Heart right ventricle (tissue), 16 donors: Measurements from ENCODE around the gene CSNK1G2. TPM values are rescaled to one million over a fixed set of nuclear protein-coding genes. Genes with fewer than 3 reads are reported as not detected.

Experiments used
- ATAC-seq, 8 donors: fragments of 200-7000 bp; cut with Tn5 transposase; one replicate each; pipeline ENCODE4 v1.9.1; 2020; ENCODE audit warnings: mild to moderate bottlenecking in 8 of 8, moderate library complexity in 8 of 8, moderate number of reproducible peaks in 1 of 8
- DNase-seq, 2 donors: peaks; one replicate each; pipeline ENCODE4 v3.0.0-alpha.2; 2020
- H3K27ac ChIP-seq, 10 donors: fragments of 200-600 bp; sonication (generic) in 2 of 10; one replicate each; pipeline versions ENCODE4 v1.5.0 to v1.8.0; 2020 to 2022; ENCODE audit warnings: mild to moderate bottlenecking in 3 of 10
- H3K27me3 ChIP-seq, 7 donors: fragments of 200-600 bp; one replicate each; pipeline ENCODE4 v1.8.0; 2021 to 2022; ENCODE audit warnings: mild to moderate bottlenecking in 2 of 7
- H3K36me3 ChIP-seq, 9 donors: fragments of 200-600 bp; sonication (generic) in 1 of 9; one replicate each; pipeline versions ENCODE4 v1.5.0 to v1.8.0; 2020 to 2022; ENCODE audit warnings: mild to moderate bottlenecking in 2 of 9
- H3K4me1 ChIP-seq, 9 donors: fragments of 200-600 bp; sonication (generic) in 1 of 9; one replicate each; pipeline versions ENCODE4 v1.5.0 to v1.8.0; 2020 to 2022; ENCODE audit warnings: mild to moderate bottlenecking in 4 of 9
- H3K4me3 ChIP-seq, 10 donors: fragments of 200-600 bp; sonication (generic) in 2 of 10; one replicate each; pipeline versions ENCODE4 v1.5.0 to v1.8.0; 2020 to 2022; ENCODE audit warnings: mild to moderate bottlenecking in 7 of 10, moderate library complexity in 2 of 10
- H3K9me3 ChIP-seq, 11 donors: fragments of 200-600 bp in 10 of 11; sonication (generic) in 2 of 11; one replicate each; pipeline versions ENCODE4 v1.5.0 to v1.8.0; 2013 to 2022; ENCODE audit warnings: mild to moderate bottlenecking in 2 of 11, control low read depth in 1 of 11, moderate library complexity in 1 of 11
- WGBS, 2 donors: extraction: QIAGEN DNeasy Blood & Tissue Kit; methylation state at CpG; one replicate each; pipeline ENCODE4 v1.1.7; 2013; ENCODE audit warnings: inconsistent platforms in 1 of 2; 5-methylcytosine and 5-hydroxymethylcytosine counted together
- intact Hi-C, 10 donors: fragments of 100-400 bp; cut with DNase I; formaldehyde crosslinking; loops; one replicate each; pipeline versions ENCODE4 v1.11.1 to v1.14.2; 2022
- polyA plus RNA-seq, 2 donors: library from polyadenylated mRNA; stranded (reverse); fragments of 200-250 nt; gene quantifications; one replicate each; pipeline ENCODE4 v1.2.3, GENCODE V29; 2013
- total RNA-seq, 10 donors: library from RNA; stranded (reverse); fragmentation: NEBNext Ultra II Directional in 3 of 10; extraction: Animal tissue kit (Norgen Biotek cat#: 25700) in 3 of 10; gene quantifications; one replicate each; pipeline versions ENCODE4 v1.2.1 to v1.2.4, GENCODE V29; 2021 to 2023
- TF ChIP-seq, protein P1 (sequence below), 9 donors: fragments of 200-600 bp; sonication (generic) in 2 of 9; IDR thresholded peaks; one replicate each; pipeline versions ENCODE4 v1.5.0 to v1.8.0; 2021 to 2022; ENCODE audit warnings: antibody characterized with exemption in 9 of 9, mild to moderate bottlenecking in 5 of 9, moderate library complexity in 1 of 9
- donor health status: Arrhythmogenic right ventricular cardiomyopathy.
- donor health status: ischemic (EF 13 %, LVEDD 7.1; RV severe dilation, severe dysfunction).
- donor health status: healthy with polysubstance abuse.
- donor health status: DM: no; HTN: yes; CAD: no.
- donor health status: DM: no; HTN: no; CAD: no.
- donor health status: ischemic (EF 25% LVEDD 6.9; RV normal size, moderate dysfunction).
- donor health status: ischemic (EF 25% LVEDD 5.7; RV mildly dilated, moderate dysfunction).
- donor health status: healthy.
- donor health status: DM: yes; HTN: yes; CAD: no.
- donor health status: Ischemic cardiomyopathy.
- donor health status: ischemic (EF 35%, LVEDD 5.7; RV mildly dilated, moderate dysfunction).
- donor health status: nonischemic (EF 11% LVEDD 7.7; RV severe dilation, severe dysfunction).
- donor health status: DM: yes; HTN: yes; CAD: no.
- donor health status: PGD.
- donor health status: ischemic (EF 29% LVEDD 5.4; RV normal size, mild dysfunction).
- donor health status: nonischemic (EF 23%, LVEDD 6.1; RV moderate dilation, normal function).

Gene CSNK1G2
- total and polyA plus RNA-seq, 12 donors: 17.7 to 35.2 (median 23.9) TPM

- H3K27me3 ChIP-seq: no peaks in the 10 kb centered on the region
- peaks cover 6 to 38% (median 28%) of the 10 kb centered on the region in 9 donors for H3K4me1 ChIP-seq
- 82 to 84% methylated on average over 7 of the region's 7 CpGs for WGBS, 2 donors
- DNase-seq (no peak), ATAC-seq (no peak)
- H3K36me3 ChIP-seq: no peaks in the 10 kb centered on the region
- peaks cover 0 to 9% (median 0%) of the 10 kb centered on the region in 11 donors for H3K9me3 ChIP-seq
- no peak overlapping the region for H3K27ac ChIP-seq
- intact Hi-C loops: loop anchor here in 3 of 10 donors (5.0 to 10.0 kb wide), 3 partner anchors 71 to 1567 kb away; partner anchors contain the start of genes BTBD2 (in 1 of the 3), DOHH (in 1 of the 3) and FZR1 (in 1 of the 3)
- no peak overlapping the region for H3K4me3 ChIP-seq
- TF ChIP-seq, protein P1, sequence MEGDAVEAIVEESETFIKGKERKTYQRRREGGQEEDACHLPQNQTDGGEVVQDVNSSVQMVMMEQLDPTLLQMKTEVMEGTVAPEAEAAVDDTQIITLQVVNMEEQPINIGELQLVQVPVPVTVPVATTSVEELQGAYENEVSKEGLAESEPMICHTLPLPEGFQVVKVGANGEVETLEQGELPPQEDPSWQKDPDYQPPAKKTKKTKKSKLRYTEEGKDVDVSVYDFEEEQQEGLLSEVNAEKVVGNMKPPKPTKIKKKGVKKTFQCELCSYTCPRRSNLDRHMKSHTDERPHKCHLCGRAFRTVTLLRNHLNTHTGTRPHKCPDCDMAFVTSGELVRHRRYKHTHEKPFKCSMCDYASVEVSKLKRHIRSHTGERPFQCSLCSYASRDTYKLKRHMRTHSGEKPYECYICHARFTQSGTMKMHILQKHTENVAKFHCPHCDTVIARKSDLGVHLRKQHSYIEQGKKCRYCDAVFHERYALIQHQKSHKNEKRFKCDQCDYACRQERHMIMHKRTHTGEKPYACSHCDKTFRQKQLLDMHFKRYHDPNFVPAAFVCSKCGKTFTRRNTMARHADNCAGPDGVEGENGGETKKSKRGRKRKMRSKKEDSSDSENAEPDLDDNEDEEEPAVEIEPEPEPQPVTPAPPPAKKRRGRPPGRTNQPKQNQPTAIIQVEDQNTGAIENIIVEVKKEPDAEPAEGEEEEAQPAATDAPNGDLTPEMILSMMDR (IDR thresholded peaks at IDR 0.05): no peak
These were observed 2.9 kb upstream of the CSNK1G2 start for GRCh38 chr19:1938071-1938470.

GRCh38 chr19:1942078-1942933, 1.3 kb downstream of the CSNK1G2 start:
- ATAC-seq (peak; percentile 20 to 59 (median 38)), DNase-seq (peak; percentile 65 to 74)
- TF ChIP-seq, protein P1 (IDR thresholded peaks at IDR 0.05): peak in 2 of 9 donors; percentile 8 to 19
- H3K4me3 ChIP-seq: peak overlapping the region; percentile 47 to 91 (median 62)
- H3K9me3 ChIP-seq: no peaks in the 10 kb centered on the region
- H3K4me1 ChIP-seq: peaks cover 9 to 49% (median 36%) of the 10 kb centered on the region in 9 donors
- intact Hi-C loops: no loop called here
- H3K27me3 ChIP-seq: no peaks in the 10 kb centered on the region
- no peaks in the 10 kb centered on the region for H3K36me3 ChIP-seq
- peak overlapping the region; percentile 71 to 100 (median 96) for H3K27ac ChIP-seq
- WGBS, 2 donors: 4 to 6% methylated on average over 40 of the region's 40 CpGs

DNA sequence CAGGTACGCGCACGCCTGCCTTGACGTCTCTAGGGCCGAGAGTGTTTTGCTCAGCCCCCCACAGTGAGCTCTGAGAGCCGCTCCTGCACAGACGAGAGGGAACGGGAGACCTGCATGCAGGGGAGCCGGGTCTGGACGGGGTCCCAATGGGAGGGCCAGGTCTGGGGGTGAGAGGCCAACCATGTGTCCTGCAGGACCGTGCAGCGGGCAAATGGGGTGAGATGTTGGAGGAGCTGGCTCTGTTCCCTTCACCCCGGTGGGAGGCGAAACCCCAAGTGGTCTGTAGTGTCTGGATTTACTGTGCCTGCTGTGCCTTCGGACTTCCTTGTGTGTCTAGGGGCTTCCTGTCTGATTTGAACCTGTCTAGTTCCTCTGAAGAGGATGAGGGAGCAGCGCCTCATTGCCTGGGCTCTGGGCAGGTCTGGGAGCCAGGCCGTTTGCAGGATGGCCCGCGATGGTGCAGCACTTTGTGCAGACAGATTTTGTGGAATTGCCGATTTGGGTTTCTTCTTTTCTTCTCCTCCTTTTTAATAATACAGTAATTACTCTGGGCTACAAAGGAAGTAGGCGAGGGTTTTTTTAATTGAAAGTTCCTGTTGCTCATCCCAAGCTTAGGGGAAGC, 2.1 kb downstream of the CSNK1G2 start:
- 38 to 47% methylated on average over 21 of the region's 21 CpGs for WGBS, 2 donors
- Histone ChIP-seq H3K27ac (peak overlapping the region; percentile 71 to 100 (median 96)), H3K4me1 (peaks cover 9 to 52% (median 36%) of the 10 kb centered on the region in 9 donors), H3K4me3 (peak overlapping the region in 9 of 10 donors; percentile 55 to 91 (median 65)), H3K9me3 (no peaks in the 10 kb centered on the region), H3K27me3 (no peaks in the 10 kb centered on the region), H3K36me3 (no peaks in the 10 kb centered on the region)
- DNase-seq (no peak), ATAC-seq (no peak)
- intact Hi-C loops: no loop called here
- TF ChIP-seq, protein P1 (IDR thresholded peaks at IDR 0.05): no peak

DNA sequence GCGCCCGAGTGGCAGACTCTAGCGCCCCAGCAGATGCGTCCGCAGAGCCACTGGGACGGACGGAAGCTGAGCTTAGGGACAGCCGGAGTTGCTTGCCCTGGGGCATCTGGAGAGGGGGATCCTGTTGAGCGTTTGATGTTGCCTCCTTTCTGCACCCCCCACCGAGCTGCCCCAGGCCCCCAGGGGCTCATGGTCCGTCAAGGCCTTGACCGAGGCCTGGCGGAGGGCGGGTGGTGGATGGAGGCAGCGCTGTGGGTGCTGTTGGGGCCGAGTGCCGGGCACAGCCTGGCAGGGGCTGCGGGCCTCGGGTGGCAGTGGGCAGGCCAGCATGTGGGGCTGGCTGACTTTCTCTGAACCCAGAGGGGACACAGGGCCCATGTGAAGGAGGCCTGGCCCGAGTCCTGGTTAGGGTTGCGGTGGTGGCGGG, 2.7 kb downstream of the CSNK1G2 start:
- H3K4me1 ChIP-seq: peaks cover 9 to 53% (median 36%) of the 10 kb centered on the region in 9 donors
- DNase-seq (no peak), ATAC-seq (no peak)
- no peaks in the 10 kb centered on the region for H3K9me3 ChIP-seq
- no peaks in the 10 kb centered on the region for H3K36me3 ChIP-seq
- intact Hi-C loops: no loop called here
- no peaks in the 10 kb centered on the region for H3K27me3 ChIP-seq
- WGBS, 2 donors: 91 to 92% methylated on average over 22 of the region's 22 CpGs
- H3K27ac ChIP-seq: peak overlapping the region in 2 of 10 donors; percentile 81 to 85
- H3K4me3 ChIP-seq: peak overlapping the region in 2 of 10 donors; percentile 58 to 80
- TF ChIP-seq, protein P1 (IDR thresholded peaks at IDR 0.05): no peak
